H1 (cell line): ENCODE measurements around the gene EMP2. TPM values are rescaled to one million over a fixed set of nuclear protein-coding genes. Genes with fewer than 3 reads are reported as not detected.

Experiments
- CTCF ChIA-PET: fragments of 300-600 bp; sonication (Branson Sonifier 250); formaldehyde crosslinking; loops from one replicate; lab custom pipeline; 2021; ENCODE audit not compliant: partially characterized antibody; lab: Charles Lee
- POLR2A ChIA-PET: fragments of 300-600 bp; sonication (Branson Sonifier 250); formaldehyde crosslinking; loops from one replicate; lab custom pipeline; 2021; ENCODE audit warnings: inconsistent platforms; ENCODE audit not compliant: partially characterized antibody; lab: Charles Lee
- DNase-seq, 2 experiments: peaks; one replicate each; pipeline versions ENCODE4 v3.0.0 to v3.0.0-alpha.2; 2010 to 2022; ENCODE audit warnings: low spot score in 2 of 2, low read depth in 1 of 2, mixed read lengths in 1 of 2
- FAIRE-seq: peaks from 2 replicates; lab custom pipeline; 2011; peaks lifted over from hg19 to GRCh38; lab: Jason Lieb, UNC
- H2AFZ ChIP-seq: 2 replicates; pipeline ENCODE4 v1.8.1; 2012; ENCODE audit warnings: low read length, inconsistent platforms
- H2AK5ac ChIP-seq: 2 replicates; pipeline ENCODE4 v1.6.1; 2013; ENCODE audit warnings: low read depth, low read length
- H2BK120ac ChIP-seq: replicated peaks from 2 replicates; pipeline ENCODE3; 2013; ENCODE audit warnings: low read depth, low read length, inconsistent platforms
- H2BK12ac ChIP-seq: 2 replicates; pipeline ENCODE4 v1.6.1; 2013; ENCODE audit warnings: low read depth, low read length
- H2BK15ac ChIP-seq: 2 replicates; pipeline ENCODE4 v1.6.1; 2013; ENCODE audit warnings: low read length
- H2BK20ac ChIP-seq: 2 replicates; pipeline ENCODE4 v1.6.1; 2013; ENCODE audit warnings: low read length
- H2BK5ac ChIP-seq: 2 replicates; pipeline ENCODE4 v1.6.1; 2013; ENCODE audit warnings: low read depth, low read length
- H3K14ac ChIP-seq: 2 replicates; pipeline ENCODE4 v1.6.1; 2013; ENCODE audit warnings: inconsistent platforms; ENCODE audit not compliant: insufficient read length
- H3K18ac ChIP-seq: 2 replicates; pipeline ENCODE4 v1.6.1; 2013; ENCODE audit warnings: low read length; ENCODE audit errors: extremely low read depth
- H3K23ac ChIP-seq: 2 replicates; pipeline ENCODE4 v1.6.1; 2013; ENCODE audit warnings: inconsistent platforms; ENCODE audit not compliant: insufficient read length
- H3K23me2 ChIP-seq: 2 replicates; pipeline ENCODE4 v1.6.1; 2013; ENCODE audit warnings: low read depth, low read length
- H3K27ac ChIP-seq: 2 replicates; pipeline ENCODE4 v1.6.1; 2011; ENCODE audit warnings: low read depth, low read length, inconsistent platforms
- H3K27me3 ChIP-seq, 4 experiments: replicated peaks in 1 of 4; 1 replicate in 1 of 4; 2 replicates in 3 of 4; pipeline versions ENCODE4 v1.6.1 to v1.8.1; 2011 to 2013; ENCODE audit warnings: low read length in 3 of 4, mild to moderate bottlenecking in 3 of 4, inconsistent platforms in 2 of 4, mixed read lengths in 2 of 4, moderate library complexity in 1 of 4; ENCODE audit not compliant: control insufficient read depth in 3 of 4, insufficient read depth in 3 of 4; ENCODE audit errors: extremely low read depth in 1 of 4
- H3K36me3 ChIP-seq, 4 experiments: 2 replicates each; pipeline versions ENCODE4 v1.6.1 to v1.8.1; 2011 to 2013; ENCODE audit warnings: mild to moderate bottlenecking in 4 of 4, low read length in 3 of 4, moderate library complexity in 2 of 4, control low read depth in 1 of 4, inconsistent platforms in 1 of 4; ENCODE audit not compliant: insufficient read depth in 4 of 4, control insufficient read depth in 2 of 4
- H3K4ac ChIP-seq: replicated peaks from 2 replicates; pipeline ENCODE3; 2013; ENCODE audit warnings: low read length, low read depth, mixed read lengths, inconsistent platforms; ENCODE audit not compliant: insufficient read length
- H3K4me1 ChIP-seq, 4 experiments: replicated peaks in 1 of 4; 1 replicate in 1 of 4; 2 replicates in 3 of 4; pipeline versions ENCODE4 v1.6.1 to v1.8.1; 2011 to 2013; ENCODE audit warnings: low read length in 3 of 4, inconsistent platforms in 2 of 4, mixed read lengths in 1 of 4; ENCODE audit not compliant: insufficient read depth in 4 of 4, control insufficient read depth in 3 of 4
- H3K4me2 ChIP-seq, 2 experiments: 2 replicates each; pipeline versions ENCODE4 v1.6.1 to v1.8.1; 2011 to 2013; ENCODE audit warnings: low read depth in 2 of 2, low read length in 2 of 2, control low read depth in 1 of 2, inconsistent platforms in 1 of 2, mild to moderate bottlenecking in 1 of 2; ENCODE audit not compliant: insufficient read depth in 1 of 2
- H3K4me3 ChIP-seq, 4 experiments: fragments of 200-600, 300-600 bp in 1 of 4; sonication (generic), shearing (Covaris generic), sonication (Bioruptor Twin) in 1 of 4; 2 replicates each; pipeline versions ENCODE4 v1.5.1 to v1.8.1; 2011 to 2016; ENCODE audit warnings: low read length in 4 of 4, low read depth in 3 of 4, control low read depth in 2 of 4, inconsistent platforms in 2 of 4, mild to moderate bottlenecking in 2 of 4, mixed read lengths in 1 of 4, moderate library complexity in 1 of 4; ENCODE audit not compliant: insufficient read depth in 2 of 4; ENCODE audit errors: extremely low read depth in 1 of 4
- H3K56ac ChIP-seq: replicated peaks from 2 replicates; pipeline ENCODE3; 2013; ENCODE audit warnings: low read depth, mild to moderate bottlenecking, mixed read lengths, low read length, inconsistent platforms; ENCODE audit not compliant: insufficient read length
- H3K79me1 ChIP-seq: 2 replicates; pipeline ENCODE4 v1.6.1; 2013; ENCODE audit warnings: low read depth, low read length, control low read depth
- H3K79me2 ChIP-seq, 2 experiments: 2 replicates each; pipeline versions ENCODE4 v1.6.1 to v1.8.1; 2012 to 2013; ENCODE audit warnings: low read length in 2 of 2, mild to moderate bottlenecking in 2 of 2, inconsistent platforms in 1 of 2; ENCODE audit not compliant: insufficient read depth in 2 of 2, control insufficient read depth in 1 of 2
- H3K9ac ChIP-seq, 4 experiments: replicated peaks in 1 of 4; 1 replicate in 1 of 4; 2 replicates in 3 of 4; pipeline versions ENCODE4 v1.6.1 to v1.8.1; 2011 to 2013; ENCODE audit warnings: low read depth in 3 of 4, low read length in 3 of 4, control low read depth in 2 of 4, mild to moderate bottlenecking in 2 of 4, moderate library complexity in 2 of 4, inconsistent platforms in 1 of 4; ENCODE audit errors: extremely low read depth in 1 of 4
- H3K9me3 ChIP-seq, 2 experiments: 2 replicates each; pipeline versions ENCODE4 v1.6.1 to v1.8.1; 2012 to 2013; ENCODE audit warnings: mild to moderate bottlenecking in 2 of 2, moderate library complexity in 2 of 2, control low read depth in 1 of 2, inconsistent platforms in 1 of 2, low read depth in 1 of 2, low read length in 1 of 2, mixed read lengths in 1 of 2; ENCODE audit not compliant: insufficient read depth in 2 of 2
- H4K20me1 ChIP-seq, 2 experiments: replicated peaks in 1 of 2; 2 replicates each; pipeline versions ENCODE3 to v1.8.1; 2011 to 2013; ENCODE audit warnings: inconsistent platforms in 2 of 2, low read length in 2 of 2, mild to moderate bottlenecking in 1 of 2; ENCODE audit not compliant: insufficient read depth in 2 of 2, control insufficient read depth in 1 of 2
- H4K5ac ChIP-seq: 2 replicates; pipeline ENCODE4 v1.6.1; 2013; ENCODE audit warnings: low read length, low read depth, mixed read lengths, inconsistent platforms; ENCODE audit not compliant: insufficient read length
- H4K8ac ChIP-seq: 2 replicates; pipeline ENCODE4 v1.8.0; 2013; ENCODE audit warnings: mild to moderate bottlenecking, moderate library complexity, low read length, inconsistent platforms; ENCODE audit not compliant: insufficient read depth; ENCODE audit errors: extremely low read depth
- H4K91ac ChIP-seq: replicated peaks from 2 replicates; pipeline ENCODE3; 2013; ENCODE audit warnings: low read length, mixed read lengths, inconsistent platforms; ENCODE audit not compliant: insufficient read length
- EZH2 ChIP-seq: fragments of 200-600 bp; sonication (generic); IDR thresholded peaks from 2 replicates; pipeline ENCODE4 v1.7.1; 2012; ENCODE audit warnings: low read depth, mild to moderate bottlenecking, moderate library complexity, low read length, inconsistent platforms; ENCODE audit not compliant: severe bottlenecking
- PHF8 ChIP-seq: fragments of 200-600 bp; sonication (generic); conservative IDR thresholded peaks from 2 replicates; pipeline ENCODE4 v1.7.1; 2012; ENCODE audit warnings: low read depth, mild to moderate bottlenecking, inconsistent platforms, low read length, moderate library complexity
- TAF1 ChIP-seq: IDR thresholded peaks from 2 replicates; pipeline ENCODE4 v1.6.1; 2011; ENCODE audit warnings: mild to moderate bottlenecking, low read depth, low read length
- WGBS, 2 experiments: shearing (Covaris generic) in 1 of 2; methylation state at CpG; one replicate each; pipeline versions ENCODE4 v1.1.6 to v1.1.7; 2013 to 2015; ENCODE audit warnings: low lambda C conversion rate in 2 of 2, mixed read lengths in 2 of 2, inconsistent platforms in 1 of 2, low coverage in 1 of 2, missing lambda C conversion rate in 1 of 2; ENCODE audit not compliant: insufficient replicate concordance in 2 of 2, insufficient coverage in 1 of 2, insufficient read length in 1 of 2; ENCODE audit errors: extremely low coverage in 1 of 2, missing lambda C conversion rate in 1 of 2; 5-methylcytosine and 5-hydroxymethylcytosine counted together
- polyA plus RNA-seq, 7 experiments: library from polyadenylated mRNA; depleted of rRNA in 3 of 7; stranded (reverse) in 5 of 7; unstranded in 2 of 7; fragments of >200 nt in 5 of 7; fragments of 200-250 nt in 2 of 7; gene quantifications; 1 replicate in 5 of 7; 2 replicates in 1 of 7; 4 replicates in 1 of 7; pipeline versions ENCODE4 v1.2.1 to v1.2.3, GENCODE V29; 2011 to 2013; ENCODE audit warnings: missing spikeins in 2 of 7, mixed read lengths in 2 of 7
- total RNA-seq: library from RNA; stranded (reverse); fragmentation: NEBNext Ultra II Directional; extraction: Animal tissue kit (Norgen Biotek cat#: 25700); gene quantifications from 2 replicates; pipeline ENCODE4 v1.2.1, GENCODE V29; 2021
- TF ChIP-seq, protein P1 (sequence below): IDR thresholded peaks from 2 replicates; pipeline ENCODE4 v1.6.1; 2011; ENCODE audit warnings: low read depth, mild to moderate bottlenecking, low read length; ENCODE audit not compliant: insufficient read depth

Gene EMP2
- total and polyA plus RNA-seq, 2 of the 8 experiments (the other 6 are each of a cell fraction or from before 2014, with no cell fraction given) = 22.6 to 23.3 TPM

DNA sequence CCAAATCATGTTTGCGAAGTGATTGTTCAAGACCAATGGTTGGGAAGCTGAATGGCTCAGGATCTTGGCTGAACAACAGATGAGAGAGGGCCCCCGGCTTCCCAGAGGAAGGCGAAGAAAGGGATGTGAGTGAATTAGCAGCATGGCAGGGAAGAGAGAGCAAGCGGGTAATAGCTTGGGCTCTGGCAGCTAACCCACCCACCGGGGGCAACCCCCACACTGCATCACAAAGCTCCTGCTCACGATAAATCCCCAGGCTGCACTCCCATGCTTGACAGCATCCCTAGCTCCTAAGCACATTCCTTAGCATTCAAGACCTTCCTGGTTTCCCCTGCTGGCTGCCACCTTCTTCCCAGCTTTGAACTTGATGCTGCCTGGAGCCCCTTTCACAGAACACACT is 26.2 kb upstream of the EMP2 start:
- Histone ChIP-seq H3K79me2 (no peaks in the 10 kb centered on the region), H3K27me3 (no peaks in the 10 kb centered on the region), H3K4me1 (peaks cover 0 to 10% (median 3%) of the 10 kb centered on the region in 4 experiments; a peak in 5 of 7 replicates), H3K4ac (no peak overlapping the region), H3K18ac (no peak overlapping the region), H2BK20ac (no peak overlapping the region), H3K23me2 (no peaks in the 10 kb centered on the region), H3K14ac (no peak overlapping the region), H3K9ac (no peak overlapping the region), H2AFZ (no peak overlapping the region), H4K5ac (no peak overlapping the region), H3K27ac (no peak overlapping the region), H4K20me1 (no peaks in the 10 kb centered on the region), H2BK5ac (no peak overlapping the region; the same call in 1 of the 2 replicates), H2BK120ac (no peak overlapping the region), H3K79me1 (no peaks in the 10 kb centered on the region), H3K9me3 (no peaks in the 10 kb centered on the region), H3K23ac (no peak overlapping the region), H2BK12ac (0 out of 2 replicates have a peak overlapping the region, but pooled peaks have one; percentile 4), H4K8ac (no peak overlapping the region), H3K4me3 (no peak overlapping the region), H2AK5ac (no peak overlapping the region), H4K91ac (no peak overlapping the region), H3K56ac (no peak overlapping the region), H3K4me2 (peak overlapping the region in 1 of 2 experiments; percentile 4; a peak in 1 of 4 replicates), H3K36me3 (no peaks in the 10 kb centered on the region; a peak in 1 of 8 replicates), H2BK15ac (no peak overlapping the region)
- CTCF ChIA-PET = interaction anchor here (0.9 to 2.7 kb wide), 6 partner anchors 11 to 131 kb away, joined by 3 to 9 read pairs (median 4); partner anchors contain the start of gene EMP2
- WGBS, 2 experiments = 63% methylated on average over 6 of the region's 6 CpGs; no CpG with 5 or more reads in 1 of the 2 experiments
- DNase-seq (no peak), FAIRE-seq (no peak)
- TF ChIP-seq TAF1 (no peak), EZH2 (no peak), PHF8 (no peak)
- TF ChIP-seq, protein P1, sequence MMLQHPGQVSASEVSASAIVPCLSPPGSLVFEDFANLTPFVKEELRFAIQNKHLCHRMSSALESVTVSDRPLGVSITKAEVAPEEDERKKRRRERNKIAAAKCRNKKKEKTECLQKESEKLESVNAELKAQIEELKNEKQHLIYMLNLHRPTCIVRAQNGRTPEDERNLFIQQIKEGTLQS = no peak
- POLR2A ChIA-PET = no interaction called here
